Measurements from ENCODE around the gene GSTM1.
"Not testable (repeated sequence)": the region's sequence is repeated elsewhere in the genome, so short reads cannot be mapped to it uniquely, and the experiment has no call there.

Gene GSTM1

DNA sequence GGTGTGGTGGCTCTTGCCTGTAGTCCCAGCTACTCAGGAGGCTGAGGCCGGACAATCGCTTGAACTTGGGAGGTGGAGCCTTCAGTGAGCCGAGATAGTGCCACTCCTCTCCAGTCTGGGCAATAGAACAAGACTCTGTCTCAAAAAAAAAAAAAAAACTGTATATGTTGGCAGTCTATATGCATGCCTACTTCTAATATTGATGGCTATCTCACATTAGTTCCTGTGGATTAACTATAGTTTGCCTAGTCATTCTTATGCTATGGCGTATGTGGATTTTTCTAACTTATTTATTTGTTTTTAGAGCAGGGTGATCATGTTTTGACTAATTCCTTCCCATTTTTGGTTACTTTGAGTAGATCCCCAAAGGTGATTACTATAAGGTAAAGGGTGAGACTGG lies 9.4 kb downstream of the GSTM1 start:
- no peak for DNase-seq (ENCODE audit: extremely low read depth in 1 of 2, low read depth in 1 of 2)

- DNase-seq (ENCODE audit: extremely low read depth in 1 of 2, low read depth in 1 of 2), result not testable (repeated sequence)
Observed at GRCh38 chr1:109697861-109698260, 10.2 kb downstream of the GSTM1 start.

- DNase-seq (ENCODE audit: extremely low read depth in 1 of 2, low read depth in 1 of 2), result not testable (repeated sequence)
Observed at GRCh38 chr1:109702940-109703339, 15.3 kb downstream of the GSTM1 start.

DNA sequence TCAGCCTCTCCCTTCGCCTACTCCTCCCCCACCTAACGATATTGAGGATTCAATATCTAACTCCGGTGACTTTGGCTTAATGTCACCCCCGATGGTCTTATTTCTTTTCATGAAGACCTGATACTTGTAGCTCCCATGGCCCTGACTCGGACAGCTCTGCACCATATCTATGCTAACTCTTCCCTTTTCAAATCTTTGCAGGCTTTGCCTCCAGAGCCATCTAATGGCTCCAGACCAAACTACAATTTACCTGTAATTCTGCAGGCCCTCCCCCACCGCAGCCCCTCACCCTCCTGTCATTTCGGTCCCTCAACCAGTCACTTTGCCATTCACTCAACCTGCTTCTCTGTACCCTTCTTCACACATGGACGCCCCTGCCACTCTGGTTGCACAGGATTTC lies 16.6 kb downstream of the GSTM1 start:
- no peak for DNase-seq (ENCODE audit: extremely low read depth in 1 of 2, low read depth in 1 of 2)

GRCh38 chr1:109705411-109705810 lies 17.8 kb downstream of the GSTM1 start:
- DNase-seq (ENCODE audit: extremely low read depth in 1 of 2, low read depth in 1 of 2), result no peak

- not testable (repeated sequence) for DNase-seq (ENCODE audit: extremely low read depth in 1 of 2, low read depth in 1 of 2)
Observed at GRCh38 chr1:109708949-109709348, 21.3 kb downstream of the GSTM1 start.

GRCh38 chr1:109709822-109710221 lies 22.2 kb downstream of the GSTM1 start:
- not testable (repeated sequence) for DNase-seq (ENCODE audit: extremely low read depth in 1 of 2, low read depth in 1 of 2)

- DNase-seq (ENCODE audit: extremely low read depth in 1 of 2, low read depth in 1 of 2), result not testable (repeated sequence)
Observed at GRCh38 chr1:109711593-109712320, 24.1 kb downstream of the GSTM1 start, which contains the start of gene GSTM5. TSS of gene GSTM5 (plus strand) at chr1:109712251. CDS start at chr1:109712313, 62 bp downstream.

DNA sequence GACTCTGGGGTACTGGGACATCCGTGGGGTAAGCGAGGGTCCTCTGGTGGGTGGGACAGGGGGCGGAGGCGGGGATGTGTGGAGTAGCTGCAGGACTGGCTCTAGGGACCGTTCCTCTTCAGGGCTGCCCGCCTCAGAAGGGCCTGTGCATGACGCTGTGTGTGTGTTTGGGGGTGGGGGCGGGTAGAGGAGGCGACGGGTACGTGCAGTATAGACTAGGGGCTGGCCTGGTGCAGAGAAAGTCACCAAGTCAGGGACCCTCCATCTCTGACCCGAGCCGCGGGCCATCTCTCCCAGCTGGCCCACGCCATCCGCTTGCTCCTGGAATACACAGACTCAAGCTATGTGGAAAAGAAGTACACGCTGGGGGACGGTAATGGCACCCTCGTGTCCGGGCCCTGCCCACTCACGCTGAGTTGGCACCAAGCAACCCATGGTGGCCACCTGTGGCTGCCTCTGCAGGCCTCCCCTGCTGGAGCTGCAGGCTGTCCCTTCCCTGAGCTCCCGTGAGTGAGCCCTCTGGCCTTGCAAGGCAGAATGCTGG lies 24.8 kb downstream of the GSTM1 start:
- no peak for DNase-seq (ENCODE audit: extremely low read depth in 1 of 2, low read depth in 1 of 2)

DNA sequence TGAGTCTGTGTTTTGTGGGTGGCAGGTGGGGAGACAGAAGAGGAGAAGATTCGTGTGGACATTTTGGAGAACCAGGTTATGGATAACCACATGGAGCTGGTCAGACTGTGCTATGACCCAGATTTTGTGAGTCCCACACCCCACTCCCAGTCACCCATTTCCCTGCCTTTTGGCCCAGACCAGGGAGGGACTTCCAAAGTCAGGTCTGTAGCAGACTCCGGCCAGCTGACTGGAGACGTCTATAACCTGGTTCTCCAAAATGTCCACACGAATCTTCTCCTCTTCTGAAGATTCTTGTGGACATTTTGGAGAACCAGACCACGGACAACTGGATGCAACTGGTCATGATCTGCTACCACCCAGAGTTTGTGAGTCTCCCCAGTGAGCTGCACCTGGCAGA lies 26.0 kb downstream of the GSTM1 start:
- DNase-seq (ENCODE audit: extremely low read depth in 1 of 2, low read depth in 1 of 2), result no peak

DNA sequence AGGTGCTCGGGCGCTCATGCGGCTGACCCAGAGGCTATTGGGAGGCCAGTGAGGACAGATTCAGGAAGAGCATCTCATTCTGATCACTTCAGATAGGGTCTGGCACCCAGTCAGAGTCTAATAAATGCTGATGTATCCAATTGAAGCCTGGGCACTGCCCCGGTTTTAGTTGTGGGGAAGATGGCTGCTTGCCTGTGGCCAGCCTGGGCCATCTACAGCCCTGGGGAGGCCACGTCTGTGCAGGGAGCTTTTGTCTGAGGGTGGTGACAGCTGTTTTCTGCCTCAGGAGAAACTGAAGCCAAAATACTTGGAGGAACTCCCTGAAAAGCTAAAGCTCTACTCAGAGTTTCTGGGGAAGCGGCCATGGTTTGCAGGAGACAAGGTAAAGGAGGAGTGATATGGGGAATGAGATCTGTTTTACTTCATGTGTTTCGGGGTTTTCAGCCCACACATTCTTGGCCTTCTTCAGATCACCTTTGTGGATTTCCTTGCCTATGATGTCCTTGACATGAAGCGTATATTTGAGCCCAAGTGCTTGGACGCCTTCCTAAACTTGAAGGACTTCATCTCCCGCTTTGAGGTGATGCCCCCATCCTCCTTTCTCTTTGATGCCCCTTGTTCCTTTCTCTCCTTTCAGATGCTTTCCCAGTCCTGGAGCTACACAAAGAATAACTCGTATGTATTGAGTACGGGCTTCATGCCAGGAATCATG lies 27.2 kb downstream of the GSTM1 start:
- no peak for DNase-seq (ENCODE audit: extremely low read depth in 1 of 2, low read depth in 1 of 2)

GRCh38 chr1:109716121-109716520 lies 28.5 kb downstream of the GSTM1 start:
- DNase-seq (ENCODE audit: extremely low read depth in 1 of 2, low read depth in 1 of 2), result no peak

DNA sequence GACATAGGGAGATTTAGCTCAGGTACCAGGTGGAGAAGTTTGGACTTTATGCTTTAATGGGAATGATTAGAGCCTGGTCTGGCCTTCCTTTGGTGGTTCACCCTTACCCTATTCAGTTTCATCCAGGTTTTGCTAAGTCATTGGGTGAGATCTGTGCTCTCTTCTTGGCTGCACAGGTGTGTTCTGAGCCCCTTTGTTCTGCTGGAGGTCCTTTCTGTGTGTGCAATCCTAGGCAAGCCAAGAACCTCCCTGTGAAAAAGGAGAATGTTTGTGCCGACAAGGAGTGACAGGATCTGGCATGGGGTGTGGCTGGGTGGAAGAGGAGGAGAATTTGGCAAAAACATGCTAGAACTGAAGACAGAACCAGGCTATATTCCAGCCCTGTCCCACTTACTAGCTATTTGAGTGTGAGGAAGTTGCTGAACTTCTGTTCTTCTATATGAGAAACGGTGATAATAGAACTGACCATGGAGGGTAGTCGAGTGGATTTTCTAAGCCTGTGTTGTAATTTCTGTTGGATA lies 29.0 kb downstream of the GSTM1 start:
- DNase-seq (ENCODE audit: extremely low read depth in 1 of 2, low read depth in 1 of 2), result no peak

DNA sequence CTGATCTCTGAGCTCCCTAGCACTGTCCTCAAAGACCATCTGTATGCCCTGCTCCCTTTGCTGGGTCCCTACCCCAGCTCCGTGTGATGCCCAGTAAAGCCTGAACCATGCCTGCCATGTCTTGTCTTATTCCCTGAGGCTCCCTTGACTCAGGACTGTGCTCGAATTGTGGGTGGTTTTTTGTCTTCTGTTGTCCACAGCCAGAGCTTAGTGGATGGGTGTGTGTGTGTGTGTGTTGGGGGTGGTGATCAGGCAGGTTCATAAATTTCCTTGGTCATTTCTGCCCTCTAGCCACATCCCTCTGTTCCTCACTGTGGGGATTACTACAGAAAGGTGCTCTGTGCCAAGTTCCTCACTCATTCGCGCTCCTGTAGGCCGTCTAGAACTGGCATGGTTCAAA lies 30.1 kb downstream of the GSTM1 start:
- no peak for DNase-seq (ENCODE audit: extremely low read depth in 1 of 2, low read depth in 1 of 2)

GRCh38 chr1:109718495-109718894 lies 30.9 kb downstream of the GSTM1 start:
- no peak for DNase-seq (ENCODE audit: extremely low read depth in 1 of 2, low read depth in 1 of 2)

GRCh38 chr1:109719337-109719837 lies 31.8 kb downstream of the GSTM1 start:
- no peak for DNase-seq (ENCODE audit: extremely low read depth in 1 of 2, low read depth in 1 of 2)

GRCh38 chr1:109721042-109721441 lies 33.4 kb downstream of the GSTM1 start:
- DNase-seq (ENCODE audit: extremely low read depth in 1 of 2, low read depth in 1 of 2), result no peak

GRCh38 chr1:109721971-109722370 lies 34.4 kb downstream of the GSTM1 start:
- no peak for DNase-seq (ENCODE audit: extremely low read depth in 1 of 2, low read depth in 1 of 2)

- DNase-seq (ENCODE audit: extremely low read depth in 1 of 2, low read depth in 1 of 2), result no peak
Observed at GRCh38 chr1:109722908-109723691, 35.5 kb downstream of the GSTM1 start.

DNA sequence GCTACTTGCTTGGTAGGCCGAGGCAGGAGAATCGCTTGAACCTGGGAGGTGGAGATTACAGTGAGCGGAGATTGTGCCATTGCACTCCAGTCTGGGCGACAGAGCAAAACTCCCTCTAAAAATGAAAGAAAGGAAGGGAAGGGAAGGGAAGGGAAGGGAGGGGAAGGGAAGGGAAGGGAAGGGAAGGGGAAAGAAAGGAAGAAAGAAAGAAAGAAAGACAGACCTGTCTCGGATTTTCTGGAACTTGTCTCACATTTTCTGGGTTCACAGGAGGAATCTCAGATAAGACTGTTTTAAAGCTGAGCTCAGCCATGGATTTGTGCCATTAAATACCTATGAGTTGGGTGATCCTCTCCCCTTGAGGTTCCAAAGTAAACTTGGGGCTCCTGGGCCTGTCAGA lies 37.3 kb downstream of the GSTM1 start:
- no peak for DNase-seq (ENCODE audit: extremely low read depth in 1 of 2, low read depth in 1 of 2)

GRCh38 chr1:109725510-109725909 lies 37.9 kb downstream of the GSTM1 start:
- no peak for DNase-seq (ENCODE audit: extremely low read depth in 1 of 2, low read depth in 1 of 2)
